ENCODE measurements around the gene RAB11B. TPM values are rescaled to one million over a fixed set of nuclear protein-coding genes. Genes with fewer than 3 reads are reported as not detected.

The RAB11B gene
- total and polyA plus RNA-seq, 2 of the 13 experiments (the other 11 are each of a cell fraction or from before 2014, with no cell fraction given), result 6.0 to 28.4 TPM

GRCh38 chr19:8389891-8390616 lies at the start of gene RAB11B (continued):
- TF ChIP-seq ZFP91 (CRISPR knock-in tag; IDR thresholded peaks at IDR 0.05; ENCODE audit: borderline replicate concordance) (0 out of 2 replicates have a peak, but pooled peaks have one; percentile 18), ZBTB21 (CRISPR knock-in tag; IDR thresholded peaks at IDR 0.05) (peak; percentile 99), ARNT2 (CRISPR knock-in tag; IDR thresholded peaks at IDR 0.05; ENCODE audit: low read depth) (peak; percentile 42; the same call in 1 of the 2 replicates), E2F5 (CRISPR knock-in tag; conservative IDR thresholded peaks at IDR 0.05) (no peak), ZBTB1 (CRISPR knock-in tag; IDR thresholded peaks at IDR 0.05; ENCODE audit: borderline replicate concordance) (no peak), HMGXB4 (CRISPR knock-in tag; IDR thresholded peaks at IDR 0.05; ENCODE audit: borderline replicate concordance in 1 of 2, low read depth in 1 of 2) (0 out of 4 replicates have a peak, but pooled peaks of 1 of the 2 experiments have one; percentile 6), GTF3A (CRISPR knock-in tag; conservative IDR thresholded peaks at IDR 0.05) (no peak), ZNF781 (CRISPR knock-in tag; IDR thresholded peaks at IDR 0.05; ENCODE audit: borderline replicate concordance, not compliant biosample characterization) (no peak), THAP11 (CRISPR knock-in tag; IDR thresholded peaks at IDR 0.05) (peak; percentile 88)
- TF ChIP-seq, protein P1, sequence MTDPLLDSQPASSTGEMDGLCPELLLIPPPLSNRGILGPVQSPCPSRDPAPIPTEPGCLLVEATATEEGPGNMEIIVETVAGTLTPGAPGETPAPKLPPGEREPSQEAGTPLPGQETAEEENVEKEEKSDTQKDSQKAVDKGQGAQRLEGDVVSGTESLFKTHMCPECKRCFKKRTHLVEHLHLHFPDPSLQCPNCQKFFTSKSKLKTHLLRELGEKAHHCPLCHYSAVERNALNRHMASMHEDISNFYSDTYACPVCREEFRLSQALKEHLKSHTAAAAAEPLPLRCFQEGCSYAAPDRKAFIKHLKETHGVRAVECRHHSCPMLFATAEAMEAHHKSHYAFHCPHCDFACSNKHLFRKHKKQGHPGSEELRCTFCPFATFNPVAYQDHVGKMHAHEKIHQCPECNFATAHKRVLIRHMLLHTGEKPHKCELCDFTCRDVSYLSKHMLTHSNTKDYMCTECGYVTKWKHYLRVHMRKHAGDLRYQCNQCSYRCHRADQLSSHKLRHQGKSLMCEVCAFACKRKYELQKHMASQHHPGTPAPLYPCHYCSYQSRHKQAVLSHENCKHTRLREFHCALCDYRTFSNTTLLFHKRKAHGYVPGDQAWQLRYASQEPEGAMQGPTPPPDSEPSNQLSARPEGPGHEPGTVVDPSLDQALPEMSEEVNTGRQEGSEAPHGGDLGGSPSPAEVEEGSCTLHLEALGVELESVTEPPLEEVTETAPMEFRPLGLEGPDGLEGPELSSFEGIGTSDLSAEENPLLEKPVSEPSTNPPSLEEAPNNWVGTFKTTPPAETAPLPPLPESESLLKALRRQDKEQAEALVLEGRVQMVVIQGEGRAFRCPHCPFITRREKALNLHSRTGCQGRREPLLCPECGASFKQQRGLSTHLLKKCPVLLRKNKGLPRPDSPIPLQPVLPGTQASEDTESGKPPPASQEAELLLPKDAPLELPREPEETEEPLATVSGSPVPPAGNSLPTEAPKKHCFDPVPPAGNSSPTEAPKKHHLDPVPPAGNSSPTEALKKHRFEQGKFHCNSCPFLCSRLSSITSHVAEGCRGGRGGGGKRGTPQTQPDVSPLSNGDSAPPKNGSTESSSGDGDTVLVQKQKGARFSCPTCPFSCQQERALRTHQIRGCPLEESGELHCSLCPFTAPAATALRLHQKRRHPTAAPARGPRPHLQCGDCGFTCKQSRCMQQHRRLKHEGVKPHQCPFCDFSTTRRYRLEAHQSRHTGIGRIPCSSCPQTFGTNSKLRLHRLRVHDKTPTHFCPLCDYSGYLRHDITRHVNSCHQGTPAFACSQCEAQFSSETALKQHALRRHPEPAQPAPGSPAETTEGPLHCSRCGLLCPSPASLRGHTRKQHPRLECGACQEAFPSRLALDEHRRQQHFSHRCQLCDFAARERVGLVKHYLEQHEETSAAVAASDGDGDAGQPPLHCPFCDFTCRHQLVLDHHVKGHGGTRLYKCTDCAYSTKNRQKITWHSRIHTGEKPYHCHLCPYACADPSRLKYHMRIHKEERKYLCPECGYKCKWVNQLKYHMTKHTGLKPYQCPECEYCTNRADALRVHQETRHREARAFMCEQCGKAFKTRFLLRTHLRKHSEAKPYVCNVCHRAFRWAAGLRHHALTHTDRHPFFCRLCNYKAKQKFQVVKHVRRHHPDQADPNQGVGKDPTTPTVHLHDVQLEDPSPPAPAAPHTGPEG (CRISPR knock-in tag; IDR thresholded peaks at IDR 0.05), result peak; percentile 13; the same call in 1 of the 2 replicates
- TF ChIP-seq, protein P2, sequence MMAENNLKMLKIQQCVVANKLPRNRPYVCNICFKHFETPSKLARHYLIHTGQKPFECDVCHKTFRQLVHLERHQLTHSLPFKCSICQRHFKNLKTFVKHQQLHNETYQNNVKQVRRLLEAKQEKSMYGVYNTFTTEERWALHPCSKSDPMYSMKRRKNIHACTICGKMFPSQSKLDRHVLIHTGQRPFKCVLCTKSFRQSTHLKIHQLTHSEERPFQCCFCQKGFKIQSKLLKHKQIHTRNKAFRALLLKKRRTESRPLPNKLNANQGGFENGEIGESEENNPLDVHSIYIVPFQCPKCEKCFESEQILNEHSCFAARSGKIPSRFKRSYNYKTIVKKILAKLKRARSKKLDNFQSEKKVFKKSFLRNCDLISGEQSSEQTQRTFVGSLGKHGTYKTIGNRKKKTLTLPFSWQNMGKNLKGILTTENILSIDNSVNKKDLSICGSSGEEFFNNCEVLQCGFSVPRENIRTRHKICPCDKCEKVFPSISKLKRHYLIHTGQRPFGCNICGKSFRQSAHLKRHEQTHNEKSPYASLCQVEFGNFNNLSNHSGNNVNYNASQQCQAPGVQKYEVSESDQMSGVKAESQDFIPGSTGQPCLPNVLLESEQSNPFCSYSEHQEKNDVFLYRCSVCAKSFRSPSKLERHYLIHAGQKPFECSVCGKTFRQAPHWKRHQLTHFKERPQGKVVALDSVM (CRISPR knock-in tag; IDR thresholded peaks at IDR 0.05), result peak; percentile 17; the same call in 1 of the 2 replicates
